ENCODE measurements around the gene ADK.
A peak's percentile ranks its signal among the peaks of the same experiment; 100 is the strongest.

ADK gene

DNA sequence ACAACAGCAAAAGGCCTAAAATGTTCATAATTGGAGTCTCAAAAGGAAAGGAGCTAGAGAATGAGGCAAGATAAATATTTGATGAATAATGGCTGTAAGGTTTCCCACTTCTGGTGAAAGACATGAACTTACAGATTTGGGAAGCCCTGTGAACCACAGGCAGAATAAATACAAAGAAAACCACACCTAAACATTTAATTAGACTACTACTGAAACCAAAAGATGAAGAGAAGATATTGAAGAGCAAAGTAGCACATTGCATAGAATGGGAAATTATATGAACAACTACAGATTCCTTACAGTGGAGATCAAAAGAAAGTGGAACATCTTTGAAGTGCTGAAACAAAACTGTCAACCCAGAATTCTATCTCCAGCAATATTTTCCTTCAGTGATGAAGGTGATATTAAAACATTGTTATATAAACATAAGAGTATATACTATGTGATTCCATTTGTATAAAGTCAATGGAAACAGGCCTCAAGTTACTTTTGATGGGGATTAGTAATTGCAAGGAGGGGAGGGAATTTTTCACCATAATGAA lies 484.0 kb downstream of the ADK start:
- DNase-seq: no peak

DNA sequence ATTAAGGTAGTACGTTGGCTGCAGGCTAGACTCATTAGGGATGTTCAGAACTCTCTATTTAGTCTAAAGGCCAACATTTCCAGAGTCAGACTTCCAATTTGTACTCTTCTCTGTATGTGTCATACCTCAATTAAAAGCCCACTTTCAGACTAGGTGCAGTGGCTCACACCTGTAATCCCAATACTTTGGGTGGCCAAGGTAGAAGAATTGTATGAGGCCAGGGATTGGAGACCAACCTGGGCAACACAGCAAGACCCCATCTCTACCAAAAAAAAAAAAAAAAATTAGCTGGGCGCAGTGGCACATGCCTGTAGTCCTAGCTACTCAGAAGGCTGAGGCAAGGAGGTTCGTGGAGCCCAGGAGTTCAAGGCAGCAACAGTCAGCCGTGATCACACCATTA lies 484.6 kb downstream of the ADK start:
- no peak for DNase-seq

DNA sequence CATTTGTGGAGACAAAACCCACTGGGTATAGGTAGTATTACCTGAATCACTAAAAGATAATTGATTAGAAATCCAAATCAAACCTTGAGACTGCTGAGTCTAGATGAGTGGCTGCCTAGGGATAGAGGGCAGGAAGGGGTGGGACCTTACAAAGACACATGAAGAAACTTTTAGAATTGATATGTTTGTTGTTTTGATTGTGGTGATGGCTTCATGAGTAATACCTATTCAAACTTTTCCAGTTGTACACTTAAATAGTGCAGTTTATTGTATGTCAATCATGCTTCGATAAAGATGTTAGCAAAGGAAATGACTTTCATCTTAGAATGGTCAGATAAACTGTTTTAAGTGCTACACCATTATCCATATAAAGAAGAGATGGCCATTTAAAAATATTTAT lies 486.7 kb downstream of the ADK start:
- DNase-seq: no peak

DNA sequence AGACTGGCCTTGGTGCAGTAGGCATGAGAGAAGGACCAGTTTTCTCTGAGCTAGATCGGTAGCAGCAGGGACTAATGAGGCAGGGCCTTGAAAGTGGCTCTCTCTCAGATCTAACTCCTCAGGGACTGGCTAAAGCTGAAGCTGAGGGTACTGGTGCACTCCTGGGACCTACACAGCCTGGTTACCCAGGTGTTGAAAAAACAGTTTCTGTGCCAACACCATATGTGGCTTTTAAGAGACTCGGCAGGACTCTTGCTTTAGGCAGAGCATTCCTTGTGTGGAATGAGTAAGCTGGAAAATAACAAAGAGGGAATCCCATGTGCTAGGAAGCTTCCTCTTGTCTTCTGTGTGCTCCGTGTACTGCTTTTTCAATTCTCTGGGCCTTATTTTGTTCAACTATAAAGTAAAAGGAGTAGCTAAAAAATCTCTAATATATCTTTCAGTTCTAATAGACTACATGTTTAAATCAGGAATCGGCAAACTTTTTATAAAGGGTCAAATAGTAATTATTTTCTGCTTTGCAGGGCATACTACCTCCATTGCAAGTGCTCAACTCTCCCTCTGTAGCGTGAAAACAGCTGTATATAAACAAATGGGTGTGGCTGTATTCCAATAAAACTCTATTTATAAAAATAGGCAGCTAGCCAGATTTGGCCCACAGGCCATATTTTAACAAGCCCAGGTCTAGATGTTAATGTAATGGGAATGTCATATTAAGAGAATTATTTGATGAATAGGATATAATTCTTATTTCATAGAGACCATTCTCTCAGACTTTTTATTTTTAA lies 489.3 kb downstream of the ADK start:
- no peak for DNase-seq

DNA sequence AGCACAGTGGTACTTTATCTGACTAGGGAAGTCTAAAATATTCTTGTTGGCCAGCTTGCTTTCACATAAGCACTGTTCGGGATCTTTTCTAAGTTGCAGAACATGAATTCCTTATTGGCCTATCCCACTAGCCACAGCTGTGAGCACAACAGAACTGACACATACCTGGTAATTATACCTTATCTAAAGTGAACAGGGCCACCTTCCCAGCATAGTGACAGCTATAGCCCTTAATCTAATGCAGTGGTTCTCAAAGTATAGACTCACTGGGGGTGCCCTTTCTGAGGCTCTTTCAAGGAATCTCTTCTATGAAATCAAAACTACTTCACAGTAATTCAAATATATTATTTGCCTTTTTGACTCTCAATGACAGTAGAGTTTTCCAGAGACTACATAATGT lies 490.6 kb downstream of the ADK start:
- no peak for DNase-seq

DNA sequence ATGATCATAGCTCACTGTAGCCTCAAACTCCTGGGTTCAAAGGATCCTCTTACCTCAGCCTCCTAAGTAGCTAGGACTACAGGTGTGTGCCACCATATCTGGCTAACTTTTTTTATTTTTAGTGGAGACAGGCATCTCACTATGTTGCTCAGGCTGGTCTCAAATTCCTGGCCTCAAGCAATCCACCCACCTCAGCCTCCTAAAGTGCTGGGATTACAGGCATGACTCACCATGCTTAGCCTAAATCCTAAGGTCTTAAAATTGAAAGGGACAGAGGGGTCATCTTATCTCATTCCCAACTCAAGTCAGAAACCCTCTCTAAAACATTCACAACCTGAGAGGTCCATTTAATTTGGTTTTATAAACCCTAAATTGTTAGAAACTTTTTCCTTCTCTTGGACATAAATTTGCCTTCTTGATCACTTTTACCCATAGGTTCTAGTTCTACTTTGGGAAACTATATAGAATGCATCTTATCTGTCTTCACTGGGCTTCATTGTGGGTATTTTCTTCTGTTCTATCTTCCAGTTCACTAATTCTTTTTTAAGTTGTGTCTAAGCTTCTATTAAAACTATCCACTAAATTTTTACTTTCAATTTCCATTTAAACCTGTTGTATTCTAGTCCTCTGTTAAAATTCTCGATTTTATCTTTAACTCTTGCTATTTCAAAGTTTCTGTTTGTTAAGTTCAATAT lies 492.0 kb downstream of the ADK start:
- no peak for DNase-seq

DNA sequence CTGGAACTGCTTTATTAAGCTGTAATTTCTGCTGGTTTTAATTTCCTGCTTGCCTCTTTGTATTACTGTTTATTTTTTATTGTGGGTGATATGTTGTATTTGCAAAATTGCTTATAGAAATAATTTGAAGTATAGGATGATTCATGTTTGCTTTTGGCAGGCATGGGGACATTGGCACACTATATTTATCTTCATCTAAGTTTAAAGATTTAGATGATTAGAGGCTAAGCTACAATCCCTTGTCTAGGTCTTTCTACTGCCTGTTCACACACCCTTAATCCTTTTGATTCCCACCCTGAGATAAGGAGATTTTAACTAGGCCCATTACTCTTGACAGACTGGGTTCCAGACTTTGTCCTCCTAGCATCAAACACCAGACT lies 492.6 kb downstream of the ADK start:
- DNase-seq: no peak

DNA sequence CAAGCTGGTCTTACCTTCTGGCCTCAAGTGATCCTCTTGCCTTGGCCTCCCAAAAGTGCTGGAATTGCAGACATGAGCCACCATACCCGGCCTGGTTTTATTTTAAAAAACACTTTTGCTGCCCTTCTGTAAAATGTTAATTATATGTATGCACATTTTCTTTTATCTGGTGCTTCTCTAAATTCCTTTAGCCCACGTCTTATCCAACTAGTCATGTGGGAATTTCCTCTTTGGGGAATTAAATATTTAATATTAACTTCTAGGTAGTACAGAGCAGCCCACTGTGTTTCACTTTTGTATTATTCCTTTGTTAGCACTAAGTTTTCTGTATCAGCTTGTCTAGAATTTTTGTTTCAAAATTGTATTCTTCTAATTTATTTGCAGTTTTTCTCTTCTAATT lies 493.7 kb downstream of the ADK start:
- DNase-seq: no peak

DNA sequence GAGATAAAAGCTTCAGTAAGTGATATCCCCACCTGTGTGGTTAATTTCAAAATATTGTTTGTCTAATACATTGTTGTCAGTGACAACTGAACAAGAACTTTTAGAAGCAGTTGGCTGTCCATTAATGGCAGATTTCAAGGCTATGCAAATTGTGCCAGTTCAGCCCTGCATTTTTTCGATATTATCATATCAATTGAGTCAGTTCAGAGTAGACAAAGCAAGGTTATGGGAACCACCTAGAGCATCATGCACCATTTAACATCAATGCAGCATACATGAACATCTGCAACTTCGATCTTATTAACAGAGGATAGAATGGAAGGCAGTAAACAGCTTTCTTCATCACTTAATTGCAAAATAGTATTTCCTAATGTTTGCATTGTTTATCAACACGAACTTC lies 494.7 kb downstream of the ADK start:
- DNase-seq: no peak

DNA sequence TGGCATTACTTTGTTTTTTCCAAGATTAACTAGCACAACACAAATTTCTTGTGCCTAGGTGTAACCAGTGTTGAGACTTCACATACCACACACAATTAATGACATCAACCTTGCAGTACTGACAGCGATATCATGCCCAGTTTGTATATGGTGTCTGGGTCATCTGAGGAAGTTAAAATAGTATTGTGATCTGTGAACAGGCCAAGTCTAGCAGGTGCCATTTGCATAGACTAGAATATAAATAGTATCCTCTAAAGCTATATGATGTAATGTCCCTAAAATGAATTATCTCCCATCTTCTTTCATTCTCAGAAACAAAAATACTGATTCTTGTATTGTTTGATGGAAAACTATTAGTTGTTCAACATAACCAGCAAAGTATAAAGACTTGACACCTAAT lies 499.6 kb downstream of the ADK start:
- DNase-seq: no peak

DNA sequence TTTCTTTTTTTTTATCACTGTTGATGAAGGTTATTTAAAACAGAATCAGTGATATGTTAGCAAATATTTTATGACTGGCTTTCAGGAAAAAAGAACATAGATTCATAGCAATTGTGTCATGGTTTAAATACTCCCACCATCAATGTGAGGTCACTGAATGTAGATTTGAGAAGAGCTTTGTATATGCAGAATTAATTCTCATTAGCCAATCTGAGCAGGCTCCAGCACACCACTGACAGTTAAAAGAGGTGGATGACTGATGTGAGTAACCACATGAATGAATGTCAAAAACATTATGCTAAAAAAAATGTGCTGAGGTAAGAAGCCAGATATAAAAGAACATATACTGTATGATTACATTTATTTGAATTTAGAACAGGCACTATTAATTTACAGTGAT lies 500.5 kb downstream of the ADK start:
- no peak for DNase-seq

DNA sequence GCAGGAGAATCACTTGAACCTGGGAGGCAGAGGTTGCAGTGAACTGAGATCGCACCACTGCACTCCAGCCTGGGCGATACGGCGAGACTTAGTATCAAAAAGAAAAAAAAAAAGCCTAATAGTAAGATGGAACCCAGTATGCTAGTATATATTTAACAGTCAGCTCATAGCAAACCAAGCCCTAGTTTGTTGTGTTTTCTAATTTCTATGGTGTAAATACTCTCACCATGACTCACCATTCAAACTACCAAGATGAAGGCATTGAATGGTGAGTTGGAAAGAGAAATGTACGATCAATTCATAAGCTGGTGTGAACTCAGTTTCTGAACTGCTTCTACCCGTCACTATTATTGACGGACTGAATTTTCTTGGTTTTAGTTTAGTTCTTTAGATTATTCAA lies 501.6 kb downstream of the ADK start:
- DNase-seq: no peak

DNA sequence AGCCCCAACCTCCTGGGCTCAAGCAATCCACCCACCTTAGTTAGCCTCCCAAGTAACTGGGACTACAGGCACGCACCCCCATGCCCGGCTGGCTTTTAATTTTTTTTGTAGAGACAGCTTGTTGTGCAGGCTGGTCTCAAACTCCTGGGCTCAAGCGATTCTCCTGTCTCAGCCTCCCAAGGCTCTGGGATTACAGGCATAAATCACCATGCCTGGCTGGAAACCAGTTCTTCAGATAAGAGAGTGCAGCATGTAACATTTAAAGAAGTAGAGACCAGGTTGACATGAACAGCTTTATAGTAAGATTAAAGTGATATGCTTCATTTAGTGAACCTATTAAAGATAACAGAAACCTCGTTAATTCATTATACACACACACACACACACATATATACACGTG lies 507.5 kb downstream of the ADK start:
- no peak for DNase-seq

DNA sequence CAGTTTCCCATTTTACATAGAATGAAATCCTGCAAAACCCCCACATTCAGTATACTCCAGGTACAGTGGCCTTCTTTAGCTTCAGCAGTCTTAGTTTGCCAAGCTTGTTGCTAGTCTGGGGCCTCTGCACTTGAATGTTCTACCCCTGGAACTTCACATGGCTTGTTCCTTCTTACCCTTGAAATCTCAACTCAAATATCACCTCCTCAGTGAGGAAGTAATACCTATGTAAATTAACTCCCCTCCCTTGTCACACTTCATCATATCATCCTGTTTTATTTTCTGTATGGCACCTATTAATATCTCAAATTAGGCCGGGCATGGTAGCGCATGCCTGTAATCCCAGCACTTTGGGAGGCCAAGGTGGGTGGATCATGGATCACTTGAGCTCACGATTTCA lies 511.6 kb downstream of the ADK start:
- DNase-seq: no peak

DNA sequence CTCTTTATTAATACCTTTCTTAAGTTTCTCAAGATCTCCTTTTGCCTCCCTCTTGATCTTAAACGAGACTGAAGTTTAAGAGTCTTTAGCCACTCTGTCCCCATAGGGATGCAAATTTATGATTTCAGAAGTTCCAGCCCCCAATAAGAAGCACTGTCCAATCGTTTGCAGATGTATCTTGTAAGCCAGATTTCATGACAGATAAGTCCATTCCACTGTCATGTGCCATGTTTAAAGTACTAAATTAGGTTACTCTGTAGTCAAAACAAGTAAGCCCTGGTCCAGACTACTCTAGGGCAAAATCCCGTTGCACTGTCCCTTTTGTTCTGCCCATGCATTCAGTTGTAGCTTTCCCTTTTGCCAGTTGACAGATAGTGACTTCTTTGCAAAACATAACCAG lies 518.2 kb downstream of the ADK start:
- DNase-seq: no peak

DNA sequence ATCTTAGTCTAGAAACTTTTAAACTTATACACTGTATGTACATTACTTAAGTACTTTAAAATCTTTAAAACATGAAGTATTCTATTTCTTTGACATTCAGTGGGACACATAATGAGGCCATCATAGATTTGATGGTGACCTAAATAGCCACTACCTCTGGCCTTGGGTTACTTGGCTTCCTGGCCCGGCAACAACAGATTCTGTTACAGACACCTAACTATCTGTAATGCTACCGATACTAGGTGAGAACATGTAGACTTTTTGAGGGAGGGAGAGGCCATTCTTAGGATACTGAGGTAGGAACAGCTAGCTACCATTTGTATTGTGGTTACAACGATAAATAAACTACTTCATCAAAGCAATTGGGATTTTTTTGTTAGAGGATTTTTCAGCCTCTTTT lies 520.7 kb downstream of the ADK start:
- no peak for DNase-seq

DNA sequence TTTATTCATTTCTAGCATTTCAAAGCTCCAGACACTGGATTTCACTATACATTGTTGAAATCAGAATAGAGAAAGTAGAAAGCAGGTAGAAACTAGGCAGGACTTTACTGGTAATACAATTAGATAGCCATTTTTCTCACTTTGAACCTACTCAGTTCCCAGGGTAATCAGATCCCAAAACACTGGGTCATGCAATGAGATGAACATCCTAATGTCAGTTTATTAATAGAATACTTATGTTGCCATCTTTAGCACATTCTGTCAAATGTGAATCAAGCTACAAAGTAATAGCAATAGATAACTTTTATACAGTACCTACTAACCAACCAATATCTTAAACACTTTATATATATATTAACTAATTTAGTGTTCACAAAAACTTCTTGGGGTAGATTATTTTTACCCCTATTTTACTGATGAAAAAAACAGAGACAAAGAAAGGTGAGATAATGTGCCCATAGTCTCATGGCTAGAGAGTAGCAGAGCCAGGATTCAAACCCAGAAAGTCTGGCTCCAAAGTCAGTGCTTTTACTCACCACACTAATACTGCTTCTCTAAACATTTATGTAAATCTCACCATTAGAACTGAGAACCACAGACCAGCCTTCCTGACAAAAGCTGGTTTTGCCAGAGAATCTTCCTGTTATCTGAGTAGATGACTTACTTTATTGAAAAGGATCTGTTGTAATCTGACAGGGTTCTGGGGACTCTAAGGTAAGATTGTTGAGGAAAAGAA lies 521.6 kb downstream of the ADK start:
- no peak for DNase-seq

DNA sequence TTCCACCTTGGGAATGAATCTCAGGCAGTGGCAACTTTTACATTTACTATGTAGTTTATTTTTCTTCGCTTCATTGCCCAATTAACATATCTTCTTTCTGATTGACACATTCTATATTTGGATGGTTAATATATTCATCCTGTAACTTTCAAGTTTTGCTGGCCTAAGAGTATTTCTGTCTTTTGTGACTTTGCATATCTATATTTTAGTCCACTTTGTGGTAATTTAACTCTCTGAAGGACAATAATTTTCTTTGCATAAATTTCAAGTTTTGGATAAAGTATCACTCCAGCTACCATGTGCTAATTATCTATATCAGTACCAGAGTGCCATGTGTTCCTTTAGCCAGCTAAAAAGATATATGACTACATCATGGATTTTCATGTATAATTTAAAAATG lies 523.9 kb downstream of the ADK start:
- DNase-seq: no peak

DNA sequence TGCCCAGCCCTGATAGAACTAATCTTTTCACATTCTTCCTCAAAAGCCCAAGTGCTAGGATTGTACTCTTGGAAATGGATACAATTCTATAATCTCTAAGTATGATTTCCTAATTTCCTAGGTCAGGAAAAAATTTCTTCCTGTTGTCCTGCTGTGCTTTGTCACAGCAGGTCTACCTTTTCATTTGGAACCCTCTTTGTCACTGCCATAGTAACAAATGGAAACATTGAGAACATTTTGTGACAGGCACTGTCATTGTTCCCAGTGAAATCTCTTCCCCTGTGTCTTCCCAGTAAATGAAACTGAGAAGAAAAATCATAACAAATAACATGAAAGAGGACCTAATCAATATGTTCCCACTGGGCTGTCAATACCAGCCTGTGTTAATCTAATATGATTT lies 524.5 kb downstream of the ADK start:
- DNase-seq: no peak

DNA sequence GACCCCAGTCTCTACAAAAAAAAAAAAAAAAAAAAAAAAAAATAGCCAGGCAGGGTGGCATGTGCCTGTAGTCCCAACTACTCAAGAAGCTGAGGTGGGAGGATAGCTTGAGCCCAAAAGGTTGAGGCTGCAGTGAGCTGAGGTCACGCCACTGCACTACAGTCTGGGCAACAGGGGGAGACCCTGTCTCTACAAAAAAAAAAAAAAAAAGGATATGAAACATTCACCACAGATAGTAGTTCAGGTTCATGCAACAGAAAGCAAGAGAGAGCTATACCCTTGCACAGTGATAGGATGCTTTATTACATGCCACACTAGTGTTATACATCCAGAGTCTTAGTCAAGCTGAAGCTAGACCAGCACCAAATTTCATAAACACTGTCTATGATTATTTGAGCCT lies 526.9 kb downstream of the ADK start:
- no peak for DNase-seq

DNA sequence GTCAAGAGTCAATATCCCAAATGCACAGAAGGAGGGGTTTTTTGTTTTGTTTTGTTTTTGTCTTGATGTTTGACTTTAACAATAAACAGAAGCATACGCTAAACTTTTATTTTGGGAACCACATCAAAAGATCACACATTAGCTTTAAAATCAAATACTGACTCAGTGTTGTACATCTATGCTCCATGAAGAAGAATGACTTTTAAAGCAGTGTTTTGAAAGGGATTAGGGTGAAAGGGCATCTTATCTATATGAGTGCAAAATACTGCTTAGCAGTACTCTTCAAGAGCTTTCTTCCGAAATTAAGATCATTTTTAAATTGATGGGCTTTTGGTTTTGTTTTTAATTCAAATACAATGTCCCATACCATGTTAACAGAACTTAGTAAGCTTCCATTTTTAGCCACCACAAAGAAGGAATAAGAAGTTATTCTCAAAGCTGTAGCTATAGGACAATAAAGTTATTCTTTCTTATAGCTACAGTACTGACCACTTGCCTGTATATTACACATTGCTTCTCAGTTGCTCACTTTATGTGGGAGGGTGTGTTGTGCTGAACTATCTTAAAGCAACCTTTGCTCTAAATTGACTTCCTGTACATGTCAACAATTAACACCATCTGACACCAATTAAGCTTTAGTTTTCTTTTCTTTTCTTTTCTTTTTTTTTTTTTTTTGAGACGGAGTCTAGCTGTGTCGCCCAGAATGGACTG lies 531.1 kb downstream of the ADK start:
- DNase-seq: peak; percentile 8

DNA sequence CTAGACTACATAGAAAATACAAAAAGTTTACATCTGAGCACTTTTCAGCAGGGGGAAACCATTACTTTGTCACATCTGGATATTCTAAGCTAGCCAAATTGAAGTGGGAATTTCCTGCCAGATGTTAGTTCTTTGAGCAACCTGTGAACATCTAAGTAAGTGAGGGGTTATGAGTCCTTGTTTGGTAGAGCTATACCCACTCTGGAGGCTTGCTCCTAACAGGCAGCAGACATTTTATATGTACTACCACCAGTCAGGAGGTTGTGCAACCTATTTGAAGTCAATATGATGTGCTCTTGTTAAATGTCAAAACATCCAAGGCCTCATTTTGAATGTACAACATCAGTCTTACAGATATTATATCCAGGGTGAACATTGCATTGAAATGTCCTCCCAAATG lies 532.0 kb downstream of the ADK start:
- no peak for DNase-seq

Data from CD4-positive, alpha-beta T cell treated with Interleukin-4 for 4 hours (primary cell).